GOT3 (cell line): ENCODE data around the gene HK1.

ENCODE experiments used
- DNase-seq: peaks from one replicate; lab custom pipeline; 2025; ENCODE audit warnings: mixed read lengths; lab: John Stamatoyannopoulos, UW

HK1 gene

DNA sequence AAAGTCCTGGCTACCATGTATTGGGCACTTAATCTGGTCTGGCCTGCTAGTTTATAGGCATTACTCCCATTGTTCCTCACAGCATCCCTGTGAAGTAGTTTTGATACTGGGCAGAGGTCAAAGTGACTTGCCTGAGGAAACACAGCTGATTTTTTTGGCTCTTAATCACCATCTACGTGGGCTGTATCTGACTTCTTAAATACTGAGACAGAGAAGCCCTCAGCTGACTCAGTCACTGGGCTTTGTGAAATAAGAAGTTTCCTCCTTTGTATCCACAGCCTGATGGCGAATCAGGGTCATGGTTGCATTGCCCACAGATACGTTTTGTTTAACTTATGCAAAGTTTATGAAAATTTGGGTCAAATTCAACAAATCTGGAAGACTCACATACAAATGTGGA is 125.2 kb downstream of the HK1 start:
- DNase-seq: no peak

DNA sequence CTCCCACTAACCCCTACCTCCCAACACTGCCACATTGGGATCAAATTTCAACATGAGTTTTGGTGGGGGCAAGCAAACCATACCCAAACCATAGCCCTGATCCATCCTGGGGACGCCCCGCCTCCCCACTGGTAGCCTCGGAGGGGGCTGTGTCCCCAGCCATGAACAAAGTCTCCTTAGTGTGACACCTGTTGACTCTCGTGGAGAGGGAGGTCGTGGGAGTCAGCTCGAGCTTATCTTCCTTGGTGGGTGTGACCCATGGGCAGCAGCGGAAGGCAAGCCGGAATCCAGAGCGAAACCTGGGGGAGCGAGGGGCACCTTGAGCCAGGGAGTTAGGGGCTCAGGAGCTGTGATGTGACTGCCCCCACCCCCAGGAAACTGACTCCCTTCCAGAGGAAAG is 126.5 kb downstream of the HK1 start:
- DNase-seq: no peak

DNA sequence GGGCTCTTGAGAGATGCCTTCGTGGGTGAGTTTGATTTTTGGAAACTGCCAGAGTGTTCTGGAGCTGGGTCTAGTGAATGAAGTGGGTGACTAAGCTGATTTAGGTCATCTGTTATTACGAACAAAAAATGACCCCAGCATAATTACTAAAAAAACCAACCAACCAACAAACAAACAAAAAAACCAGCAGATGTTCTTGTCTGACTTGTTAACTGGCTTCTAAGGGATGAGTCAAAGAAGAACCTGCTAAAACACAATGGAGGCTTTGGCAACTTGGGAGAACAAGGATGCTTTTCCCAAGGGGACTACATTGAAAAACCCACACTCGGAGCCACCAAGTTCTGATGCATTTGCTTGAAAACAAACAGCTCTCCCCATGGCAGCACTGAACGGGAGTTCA is 126.9 kb downstream of the HK1 start:
- DNase-seq: no peak

DNA sequence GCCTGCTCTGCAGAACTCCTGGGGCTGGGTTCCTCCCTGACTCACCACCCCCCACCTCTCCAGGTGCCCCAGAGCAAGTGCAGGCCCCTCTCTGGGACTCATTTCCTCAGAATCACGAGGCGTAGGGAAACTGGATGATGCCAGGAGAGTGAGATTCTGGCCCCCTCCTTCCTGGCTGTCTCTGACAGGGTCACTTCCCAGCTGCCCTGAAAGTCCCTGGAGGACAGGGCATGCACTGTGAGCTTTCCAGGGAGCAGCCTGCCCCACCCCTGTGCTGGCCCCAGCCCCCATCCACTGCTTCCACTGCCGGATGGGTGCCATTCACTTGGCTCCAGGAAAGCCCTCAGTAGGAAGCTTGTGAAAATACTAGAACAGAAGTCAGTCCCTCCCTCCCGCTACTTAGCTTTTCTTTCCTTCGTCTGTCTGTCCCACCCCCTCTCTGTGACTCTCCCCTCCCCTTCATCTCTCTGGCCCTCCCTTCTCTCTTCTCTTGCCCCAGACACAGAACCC is 128.1 kb downstream of the HK1 start:
- DNase-seq: no peak

DNA sequence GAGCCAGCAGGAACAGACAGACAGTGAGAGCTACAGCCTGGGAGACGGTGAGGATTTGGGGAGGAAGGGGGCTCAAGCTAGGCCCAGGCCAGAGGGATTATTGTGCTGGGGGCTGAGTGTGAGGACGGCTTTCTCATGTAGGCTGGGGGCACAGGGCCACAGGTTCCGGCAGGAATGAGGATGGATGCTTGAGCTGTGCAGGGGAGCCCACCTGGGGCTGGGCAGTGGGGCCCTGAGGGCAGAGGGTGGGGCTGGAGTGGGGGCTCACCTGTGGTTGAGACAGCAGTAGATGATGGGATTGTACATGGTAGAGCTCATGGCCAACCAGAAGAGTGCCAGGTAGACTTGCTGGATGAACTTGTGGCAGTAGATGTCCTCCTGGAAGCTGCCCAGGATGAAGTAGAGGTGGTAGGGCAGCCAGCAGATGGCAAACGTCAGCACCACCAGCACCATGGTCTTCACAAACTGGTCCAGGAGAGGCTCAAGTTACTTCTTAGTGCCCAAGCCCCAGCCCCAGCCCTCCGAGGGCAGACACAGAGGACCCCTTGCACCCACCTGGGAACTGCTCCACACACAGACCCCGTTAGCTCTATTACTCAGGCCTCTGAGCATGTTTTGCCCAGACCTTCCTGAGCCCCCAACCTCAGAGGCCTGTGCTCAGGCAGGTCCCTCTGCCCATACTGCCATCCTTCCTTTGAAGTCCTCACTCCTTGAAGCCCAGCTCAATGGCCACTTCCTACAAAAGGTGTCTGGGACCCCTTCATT is 128.7 kb downstream of the HK1 start:
- no peak for DNase-seq

DNA sequence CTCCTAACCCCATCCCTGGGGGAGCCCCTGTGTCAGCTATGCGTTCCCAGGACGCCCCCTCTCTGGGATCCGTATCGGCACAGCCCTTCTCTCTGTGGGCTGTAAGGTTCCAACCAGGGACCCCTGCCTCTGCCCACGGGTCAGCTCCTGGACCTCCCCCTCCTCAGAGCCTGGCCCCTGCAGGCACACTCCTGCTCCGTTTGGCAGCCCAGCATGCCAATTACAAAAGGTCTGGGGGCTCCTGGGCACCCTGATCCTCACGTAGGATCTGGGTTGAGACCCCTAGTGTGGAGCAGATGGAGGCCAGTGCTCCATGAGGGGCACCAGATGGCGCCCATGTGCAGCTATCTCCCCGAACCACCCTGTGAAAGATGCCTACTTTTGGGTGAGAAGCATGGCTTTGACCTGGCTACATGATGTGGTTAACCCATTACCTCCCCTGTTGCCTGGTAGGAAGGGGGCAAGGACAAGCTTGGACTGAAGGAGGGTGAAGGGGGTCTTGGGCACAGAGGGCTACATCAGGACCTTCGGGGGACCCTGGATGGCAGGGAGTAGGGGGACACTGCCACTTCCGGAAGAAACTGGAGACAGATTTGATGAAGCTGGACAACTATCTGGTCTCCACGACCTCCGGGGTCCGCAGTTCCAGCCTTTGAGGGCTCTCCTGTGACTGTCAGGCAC is 129.5 kb downstream of the HK1 start:
- DNase-seq: no peak

DNA sequence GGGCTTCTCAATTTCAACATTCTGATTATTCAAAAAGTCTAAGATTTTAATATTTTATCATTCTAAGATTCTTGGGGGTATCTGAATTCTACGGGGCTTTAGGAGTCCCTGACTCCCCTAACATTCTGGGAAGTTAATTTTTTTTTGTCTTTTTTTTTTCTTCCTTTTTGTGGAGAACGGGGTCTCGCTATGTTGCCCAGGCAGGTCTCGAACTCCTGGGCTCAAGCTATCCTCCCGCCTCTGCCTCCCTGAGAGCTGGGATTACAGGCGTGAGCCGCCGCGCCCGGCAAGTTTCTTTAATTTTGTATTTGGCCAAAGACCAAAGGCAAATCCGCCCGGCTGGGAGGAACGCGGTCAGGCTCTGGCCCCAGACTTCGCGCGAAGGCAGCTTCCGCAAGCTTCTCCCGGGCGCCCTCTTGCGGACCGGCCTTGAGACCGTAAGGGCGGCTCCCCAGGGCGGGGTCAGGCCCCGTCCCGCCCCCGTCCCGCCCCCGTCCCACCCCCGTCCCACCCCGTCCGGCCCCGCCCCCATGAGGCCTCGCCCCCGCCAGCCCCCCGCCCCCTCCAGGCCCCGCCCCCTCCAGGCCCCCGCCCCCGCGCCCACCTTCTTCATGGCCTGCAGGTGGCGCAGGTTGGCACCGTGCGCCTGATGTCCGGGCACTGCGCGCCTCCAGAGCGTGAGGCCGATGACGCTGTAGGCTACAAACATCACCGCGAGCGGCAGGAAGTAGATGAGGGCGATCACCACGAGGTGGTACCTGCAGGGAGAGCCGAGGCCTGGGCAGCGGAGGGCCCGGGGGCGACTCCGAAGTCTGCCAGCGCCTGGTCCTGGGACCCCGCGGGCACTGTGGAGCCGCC is 130.3 kb downstream of the HK1 start:
- peak; percentile 76 for DNase-seq

DNA sequence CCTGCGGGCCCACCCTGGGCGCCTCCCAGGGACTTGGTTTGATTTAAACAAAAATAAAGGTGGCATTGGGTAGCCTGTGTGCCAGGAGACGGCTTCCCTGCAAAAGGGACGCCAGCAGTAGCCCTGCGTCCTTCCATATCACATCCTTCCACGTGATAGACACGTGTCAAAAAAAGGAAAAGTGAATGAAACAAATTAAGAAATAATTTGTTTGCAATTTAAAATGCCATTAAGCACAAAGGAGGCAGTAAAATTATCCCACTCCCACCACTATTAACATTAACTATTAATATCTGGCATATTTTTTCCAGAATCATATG is 130.8 kb downstream of the HK1 start:
- DNase-seq: no peak

DNA sequence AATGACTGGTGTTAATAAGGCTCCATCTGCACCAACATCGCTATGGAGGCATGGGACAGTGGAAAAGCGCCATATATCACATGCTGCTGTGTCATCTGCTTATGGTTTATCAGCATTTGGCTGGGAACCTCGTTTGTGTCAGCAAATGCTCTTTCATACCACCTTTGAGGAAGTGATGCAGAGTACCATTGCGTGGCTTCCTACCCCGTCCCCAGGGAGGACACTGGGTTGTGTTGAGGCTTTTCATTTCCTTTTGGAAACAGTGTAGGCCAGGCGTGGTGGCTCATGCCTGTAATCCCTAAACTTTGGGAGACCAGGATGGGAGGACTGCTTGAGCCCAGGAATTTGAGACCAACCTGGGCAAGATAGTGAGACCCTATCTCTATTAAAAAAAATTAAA is 131.7 kb downstream of the HK1 start:
- DNase-seq: no peak

DNA sequence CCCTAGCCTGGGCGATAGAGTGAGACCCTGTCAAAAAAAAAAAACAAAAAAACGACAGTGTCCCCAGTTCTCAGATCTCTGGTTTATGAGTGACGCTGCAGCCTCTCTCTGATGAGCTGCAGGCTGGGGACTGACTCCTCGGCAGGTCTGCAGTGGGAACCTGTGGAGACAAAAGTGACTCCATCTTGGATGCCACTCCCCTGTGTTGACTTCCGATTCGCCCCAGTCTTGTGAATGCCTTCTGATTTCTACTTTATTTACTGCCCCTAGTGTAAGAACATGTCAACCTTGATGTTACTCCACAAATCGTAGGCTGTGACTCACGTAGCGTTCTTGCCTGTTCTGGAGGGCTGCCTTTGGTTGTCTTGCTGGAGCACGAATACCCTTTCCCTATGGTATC is 132.2 kb downstream of the HK1 start:
- DNase-seq: no peak

DNA sequence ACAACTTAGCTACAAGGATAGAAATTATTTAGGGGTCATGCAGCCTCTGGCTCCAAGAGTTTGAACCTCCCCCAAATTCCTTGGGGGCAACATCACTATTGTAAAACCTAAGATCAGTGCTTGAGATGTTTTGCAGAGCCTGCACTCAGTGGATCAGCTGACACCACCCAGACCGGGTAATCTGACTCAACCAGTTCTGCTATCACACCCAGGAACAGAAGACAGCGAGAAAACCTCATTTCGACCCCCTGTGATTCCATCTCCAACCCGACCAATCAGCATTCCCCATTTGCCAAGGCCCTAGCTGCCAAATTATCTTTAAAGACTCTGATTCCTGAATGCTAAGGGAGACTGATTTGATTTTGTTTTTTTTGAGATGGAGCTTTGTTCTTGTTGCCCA is 133.2 kb downstream of the HK1 start:
- no peak for DNase-seq

DNA sequence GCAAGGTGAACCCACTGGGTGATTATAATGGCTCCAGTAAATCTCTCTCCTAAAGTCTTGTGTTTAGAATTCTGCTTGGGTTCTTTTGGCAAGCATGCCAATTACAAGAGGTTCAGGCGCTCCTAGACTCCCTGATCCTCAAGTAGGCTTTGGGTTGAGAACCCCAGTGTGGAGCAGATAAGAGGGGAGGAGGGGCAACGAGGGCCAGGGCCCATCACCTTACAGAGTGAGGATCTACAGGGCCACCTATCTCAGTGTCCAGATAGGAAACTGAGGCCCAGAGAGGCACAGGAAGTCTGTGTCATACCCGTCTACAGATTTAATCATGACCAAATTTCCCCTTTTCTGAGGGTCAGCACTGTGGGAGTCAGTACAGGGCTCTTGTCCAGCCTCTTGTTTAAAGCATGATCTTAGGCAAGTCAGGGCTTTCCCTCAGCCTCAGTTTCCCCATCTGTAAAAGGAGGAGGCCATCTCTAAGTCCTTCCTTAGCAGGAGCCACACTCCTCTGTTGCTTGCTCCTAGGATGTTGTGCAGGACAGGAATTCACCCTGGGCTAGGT is 134.0 kb downstream of the HK1 start:
- DNase-seq: no peak

DNA sequence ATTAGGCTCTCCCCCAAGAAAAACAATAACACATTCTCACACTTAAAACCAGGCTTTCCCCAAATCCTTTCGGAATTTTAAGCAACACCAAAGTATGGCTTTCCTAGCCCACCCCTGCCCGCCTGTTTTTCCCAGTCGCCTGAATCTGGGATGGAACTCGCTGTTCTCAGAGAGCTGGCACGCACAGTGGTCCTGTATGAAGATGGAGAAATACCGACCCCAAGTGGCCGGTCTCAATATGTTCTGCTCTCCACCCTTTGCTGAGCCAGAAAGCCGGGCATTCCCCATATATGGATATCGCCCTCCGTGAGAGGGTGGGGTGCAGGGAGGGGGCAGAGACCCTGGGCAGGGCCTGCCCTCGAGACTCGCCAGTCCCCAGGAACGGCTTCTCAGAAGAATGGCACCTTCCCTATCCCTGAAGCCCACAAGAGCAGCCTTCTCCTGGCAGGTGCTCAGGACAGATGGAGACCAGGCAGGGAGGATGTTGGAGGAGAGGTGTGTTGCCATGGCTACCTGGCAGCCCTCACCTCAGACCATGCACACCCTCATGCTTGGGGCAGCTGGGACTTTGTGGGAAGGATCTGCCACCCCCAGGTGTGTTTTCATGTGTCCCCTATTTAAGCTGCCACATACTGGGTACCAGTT is 135.0 kb downstream of the HK1 start:
- no peak for DNase-seq

DNA sequence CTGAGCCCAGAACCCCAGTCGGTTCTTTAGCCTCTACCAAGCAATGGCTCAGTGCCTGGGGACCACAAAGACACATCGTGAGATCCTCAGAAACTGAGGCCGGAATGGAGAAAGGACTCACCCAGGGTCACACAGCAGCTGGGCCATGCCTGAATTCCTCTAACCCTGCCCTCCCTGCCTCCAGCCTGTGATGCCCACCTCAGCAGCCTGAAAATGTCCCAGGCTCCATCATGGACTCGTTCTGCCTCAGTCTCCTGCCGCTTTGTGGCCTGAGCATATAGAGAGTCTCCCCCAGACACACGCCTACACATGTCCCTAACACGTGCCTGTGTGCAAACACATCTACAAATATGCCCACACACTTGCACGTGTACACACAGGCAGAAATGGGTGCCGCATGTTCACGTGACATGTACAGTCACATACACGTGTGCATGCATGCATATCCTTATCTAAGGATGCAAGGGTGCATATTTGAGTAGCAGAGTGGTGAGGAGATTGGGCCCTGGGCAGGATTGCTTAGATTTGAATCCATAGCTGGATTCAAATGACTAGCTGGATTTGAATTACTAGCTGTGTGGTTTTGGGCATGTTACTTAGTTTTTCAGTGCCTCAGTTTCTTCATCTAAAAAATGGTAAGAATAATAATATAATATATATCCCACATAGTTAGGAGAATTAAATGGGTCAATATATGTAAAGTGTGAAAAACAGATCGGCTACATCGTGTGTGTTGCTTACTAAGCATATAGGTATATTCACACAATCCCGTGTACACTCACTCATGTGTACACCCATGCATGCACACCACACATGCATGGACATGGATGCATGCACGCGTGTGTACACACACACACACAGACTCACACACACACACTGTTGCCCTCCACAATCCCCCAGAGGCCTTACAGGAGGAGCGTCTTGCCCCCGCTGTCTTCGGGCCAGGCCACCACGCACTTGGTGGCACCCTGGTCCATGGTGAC is 136.0 kb downstream of the HK1 start:
- DNase-seq: no peak

DNA sequence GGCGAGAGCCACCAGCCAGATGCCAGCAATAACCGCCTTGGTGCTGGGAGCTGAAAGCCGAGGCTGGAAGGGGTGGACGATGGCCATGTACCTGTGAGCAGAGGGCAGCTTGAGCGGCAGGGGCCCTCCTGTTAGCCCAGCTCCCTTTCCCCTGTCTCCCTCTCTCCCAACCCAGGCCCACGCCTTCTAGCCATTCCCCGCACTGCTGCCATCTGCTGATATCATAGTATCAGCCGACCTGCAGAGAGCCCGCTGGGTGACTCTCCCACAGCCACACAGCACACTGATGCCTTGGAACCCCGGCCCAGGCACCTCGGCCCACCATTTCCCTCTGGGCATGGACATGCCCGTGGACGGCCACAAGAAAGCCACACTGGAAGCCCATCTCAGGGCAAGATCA is 136.8 kb downstream of the HK1 start:
- DNase-seq: no peak

DNA sequence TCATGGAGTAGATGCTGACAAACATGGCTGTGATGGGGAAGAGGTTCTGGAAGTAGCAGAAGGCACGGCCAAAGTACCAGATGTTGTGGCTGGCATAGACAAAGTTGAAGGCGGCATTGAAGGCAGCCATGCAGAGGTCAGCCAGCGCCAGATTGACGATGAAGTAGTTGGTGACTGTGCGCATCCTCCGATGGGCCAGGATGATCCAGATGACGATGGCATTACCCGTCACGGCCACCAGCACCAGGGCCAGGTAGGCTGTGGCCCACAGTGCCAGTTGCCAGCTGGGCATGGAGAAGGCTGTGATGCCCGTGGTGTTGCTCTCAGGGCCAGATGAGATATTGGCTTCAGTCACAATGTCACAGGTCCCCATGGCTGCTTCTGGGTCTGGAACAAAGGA is 137.7 kb downstream of the HK1 start:
- no peak for DNase-seq

DNA sequence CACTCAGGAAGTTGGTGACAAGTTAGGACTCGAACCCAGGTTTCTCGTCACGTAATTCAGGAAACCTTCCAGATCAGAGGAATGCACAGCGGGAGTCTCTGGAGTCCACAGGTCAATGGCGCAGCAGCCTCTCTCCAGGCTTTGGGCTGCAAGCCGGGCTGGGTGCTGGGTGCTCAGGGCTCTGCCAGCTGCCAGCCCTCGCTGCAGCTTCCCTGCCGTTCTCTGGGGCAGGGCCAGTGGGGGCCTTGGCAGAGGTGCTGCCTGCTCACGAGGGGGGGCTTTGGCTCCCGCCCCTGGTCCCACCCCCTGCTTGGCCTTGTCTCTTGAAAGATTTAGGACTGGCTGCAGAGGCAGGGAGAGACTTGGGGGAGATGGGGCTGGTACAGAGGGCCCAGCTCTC is 138.4 kb downstream of the HK1 start, which contains the start of gene TACR2:
Gene TACR2 (minus strand): TSS at position 224 of the 400 bp plus-strand sequence. CDS start 595 bp downstream, outside the sequence.
- DNase-seq: no peak

DNA sequence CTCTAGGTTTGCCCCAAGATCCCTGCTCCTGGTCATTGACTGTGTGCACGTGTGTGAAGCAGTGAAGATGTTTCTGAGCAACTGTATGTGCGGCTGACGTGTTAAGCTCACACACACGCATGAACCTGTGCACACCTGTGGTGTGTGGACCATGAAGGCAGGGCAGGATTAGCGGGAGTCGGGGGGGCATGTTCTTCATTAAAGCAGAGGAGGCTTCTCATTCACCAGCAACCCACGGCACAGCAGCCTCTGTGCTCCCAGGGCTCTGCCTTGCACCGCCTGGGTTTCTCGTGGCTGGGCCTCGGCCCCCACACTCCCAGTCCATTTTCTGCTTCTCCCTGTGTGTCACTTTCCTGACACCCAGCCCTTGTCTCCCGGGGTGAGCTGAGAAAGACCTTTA is 139.2 kb downstream of the HK1 start:
- DNase-seq: no peak

DNA sequence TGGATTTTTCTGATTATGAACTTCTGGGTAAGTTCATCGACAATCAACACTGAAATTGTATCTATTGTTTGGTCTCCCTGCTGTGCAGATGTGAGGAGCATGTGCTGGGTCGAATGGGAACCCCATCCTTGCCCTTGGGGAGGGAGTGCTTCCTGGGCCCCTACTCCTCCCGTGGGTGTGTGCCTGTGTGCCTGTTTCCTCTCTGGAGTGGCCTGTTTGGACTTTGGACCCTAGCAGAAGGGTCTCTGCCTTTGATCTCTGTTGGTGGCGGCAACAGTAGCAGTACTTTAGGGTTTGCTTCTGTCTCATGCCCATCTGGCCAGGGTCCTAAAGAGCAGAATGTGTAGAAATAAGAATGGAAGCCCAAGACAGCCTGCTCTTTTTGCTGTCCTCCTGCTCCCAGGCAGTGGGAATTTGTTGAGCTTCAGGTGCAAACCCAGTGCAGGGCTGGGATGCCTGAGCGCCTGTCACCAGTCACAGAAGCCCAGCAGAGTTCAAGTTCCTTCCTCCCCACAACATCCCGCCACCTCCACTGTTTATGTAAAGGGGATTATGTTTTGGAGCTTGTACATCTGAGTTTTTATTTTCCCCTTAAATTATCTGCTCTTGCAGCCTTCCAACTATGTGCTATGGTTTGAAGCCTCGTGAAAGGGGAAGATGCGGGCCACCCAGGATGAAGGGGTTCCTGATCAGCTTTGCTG is 139.9 kb downstream of the HK1 start:
- DNase-seq: no peak
